Left ventricle myocardium inferior (tissue), 1 donor: ENCODE data around the gene ANGPT4. TPM values are rescaled to one million over a fixed set of nuclear protein-coding genes. Genes with fewer than 3 reads are reported as not detected.

Experiments used
- DNase-seq: peaks from one replicate; pipeline ENCODE4 v3.0.0-alpha.2; 2020
- H3K27ac ChIP-seq: fragments of 200-600 bp; replicated peaks from 2 replicates; pipeline ENCODE4 v1.8.0; 2021
- H3K27me3 ChIP-seq: fragments of 200-600 bp; 2 replicates; pipeline ENCODE4 v1.8.0; 2021; ENCODE audit warnings: low read depth
- H3K36me3 ChIP-seq: fragments of 200-600 bp; 2 replicates; pipeline ENCODE4 v1.8.0; 2021
- H3K4me1 ChIP-seq: fragments of 200-600 bp; 2 replicates; pipeline ENCODE4 v1.8.0; 2021
- H3K4me3 ChIP-seq: fragments of 200-600 bp; 2 replicates; pipeline ENCODE4 v1.8.0; 2021; ENCODE audit warnings: mild to moderate bottlenecking, moderate library complexity
- H3K9me3 ChIP-seq: fragments of 200-600 bp; replicated peaks from 2 replicates; pipeline ENCODE4 v1.8.0; 2021
- intact Hi-C: fragments of 100-400 bp; cut with micrococcal nuclease; formaldehyde crosslinking; loops from one replicate; pipeline ENCODE4 v1.11.0; 2022
- total RNA-seq: library from RNA; stranded (reverse); fragmentation: NEBNext Ultra II Directional; extraction: Animal tissue kit (Norgen Biotek cat#: 25700); gene quantifications from one replicate; pipeline ENCODE4 v1.2.1, GENCODE V29; 2021
- TF ChIP-seq, protein P1 (sequence below): fragments of 200-600 bp; IDR thresholded peaks from 2 replicates; pipeline ENCODE4 v1.8.0; 2021; ENCODE audit warnings: antibody characterized with exemption, mild to moderate bottlenecking, borderline replicate concordance
- donor health status: DM: no; HTN: yes; CAD: no; lungs with severe emphysema.

Gene ANGPT4
- total RNA-seq, 1 donor from 2014 or later = 0.05 TPM

DNA sequence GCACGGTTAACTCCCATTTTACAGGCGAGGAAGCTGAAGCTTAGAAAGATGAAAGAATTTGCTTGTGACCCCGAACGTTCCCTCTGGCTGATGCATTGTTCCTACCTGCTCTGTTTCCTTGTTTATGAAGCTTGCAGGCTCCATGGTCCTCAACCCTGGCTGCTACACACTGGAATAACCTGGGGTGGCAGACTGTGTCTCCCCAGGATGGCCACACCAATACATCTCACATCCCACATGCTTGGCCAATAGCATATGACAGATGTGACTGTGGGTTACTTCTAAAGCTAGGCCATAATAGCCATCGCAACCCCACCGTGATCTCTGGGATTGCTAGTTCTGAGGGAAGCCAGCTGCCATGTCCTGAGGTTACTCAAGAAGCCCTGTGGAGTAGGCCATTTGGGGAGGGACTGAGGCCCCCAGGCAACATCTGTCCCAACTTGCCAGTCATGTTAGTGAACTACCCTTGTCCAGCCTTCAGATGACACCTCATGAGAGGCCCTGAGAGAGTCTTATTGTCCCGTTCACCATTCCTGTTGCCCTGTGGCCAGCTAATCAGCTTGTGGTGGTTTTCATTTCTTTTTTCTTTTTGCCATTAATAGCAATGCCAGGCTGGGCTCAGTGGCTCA is 89.3 kb downstream of the ANGPT4 start:
- intact Hi-C loops = no loop called here
- no peaks in the 10 kb centered on the region for H3K27me3 ChIP-seq
- H3K4me3 ChIP-seq = no peak overlapping the region
- TF ChIP-seq, protein P1, sequence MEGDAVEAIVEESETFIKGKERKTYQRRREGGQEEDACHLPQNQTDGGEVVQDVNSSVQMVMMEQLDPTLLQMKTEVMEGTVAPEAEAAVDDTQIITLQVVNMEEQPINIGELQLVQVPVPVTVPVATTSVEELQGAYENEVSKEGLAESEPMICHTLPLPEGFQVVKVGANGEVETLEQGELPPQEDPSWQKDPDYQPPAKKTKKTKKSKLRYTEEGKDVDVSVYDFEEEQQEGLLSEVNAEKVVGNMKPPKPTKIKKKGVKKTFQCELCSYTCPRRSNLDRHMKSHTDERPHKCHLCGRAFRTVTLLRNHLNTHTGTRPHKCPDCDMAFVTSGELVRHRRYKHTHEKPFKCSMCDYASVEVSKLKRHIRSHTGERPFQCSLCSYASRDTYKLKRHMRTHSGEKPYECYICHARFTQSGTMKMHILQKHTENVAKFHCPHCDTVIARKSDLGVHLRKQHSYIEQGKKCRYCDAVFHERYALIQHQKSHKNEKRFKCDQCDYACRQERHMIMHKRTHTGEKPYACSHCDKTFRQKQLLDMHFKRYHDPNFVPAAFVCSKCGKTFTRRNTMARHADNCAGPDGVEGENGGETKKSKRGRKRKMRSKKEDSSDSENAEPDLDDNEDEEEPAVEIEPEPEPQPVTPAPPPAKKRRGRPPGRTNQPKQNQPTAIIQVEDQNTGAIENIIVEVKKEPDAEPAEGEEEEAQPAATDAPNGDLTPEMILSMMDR = no peak
- H3K9me3 ChIP-seq = no peaks in the 10 kb centered on the region
- no peak for DNase-seq
- no peak overlapping the region for H3K27ac ChIP-seq
- peaks cover 9% of the 10 kb centered on the region for H3K4me1 ChIP-seq
- no peaks in the 10 kb centered on the region for H3K36me3 ChIP-seq

DNA sequence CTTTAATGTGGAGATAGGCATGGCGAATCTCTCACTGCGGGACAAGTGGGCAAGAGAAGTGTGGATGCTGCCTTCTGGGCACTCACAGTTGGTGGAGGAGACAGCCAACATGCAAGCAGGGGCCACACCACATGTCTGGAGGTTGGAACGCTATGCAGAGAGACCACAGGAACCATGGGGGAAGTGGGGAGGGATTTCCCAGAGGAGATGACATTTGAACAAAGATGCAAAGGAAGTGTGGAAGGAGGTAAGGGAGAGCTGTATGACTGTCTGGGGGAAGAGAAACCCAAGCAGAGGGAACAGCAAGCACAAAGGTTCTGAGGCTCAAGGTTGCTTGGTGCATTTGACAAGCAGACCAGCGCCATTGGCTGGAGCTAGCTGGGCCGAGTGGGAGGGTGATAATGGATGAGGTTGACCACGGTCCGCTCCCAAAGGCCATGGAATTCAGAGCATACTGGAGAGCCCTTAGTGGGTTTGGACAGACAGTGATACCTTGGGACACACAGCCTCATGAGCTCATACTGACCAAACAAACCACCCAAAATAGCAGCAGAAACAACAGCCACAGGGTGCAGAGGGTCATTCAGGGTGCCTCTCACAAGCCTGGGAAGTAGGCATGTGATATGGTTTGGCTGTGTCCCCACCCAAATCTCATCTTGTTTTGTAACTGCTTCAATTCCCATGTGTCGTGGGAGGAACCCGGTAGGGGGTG is 90.3 kb downstream of the ANGPT4 start:
- peaks cover 19% of the 10 kb centered on the region for H3K4me1 ChIP-seq
- H3K4me3 ChIP-seq = no peak overlapping the region
- no peaks in the 10 kb centered on the region for H3K36me3 ChIP-seq
- H3K27me3 ChIP-seq = no peaks in the 10 kb centered on the region
- H3K27ac ChIP-seq = no peak overlapping the region
- no peak for DNase-seq
- intact Hi-C loops = no loop called here
- no peaks in the 10 kb centered on the region for H3K9me3 ChIP-seq
- TF ChIP-seq, protein P1 = no peak

DNA sequence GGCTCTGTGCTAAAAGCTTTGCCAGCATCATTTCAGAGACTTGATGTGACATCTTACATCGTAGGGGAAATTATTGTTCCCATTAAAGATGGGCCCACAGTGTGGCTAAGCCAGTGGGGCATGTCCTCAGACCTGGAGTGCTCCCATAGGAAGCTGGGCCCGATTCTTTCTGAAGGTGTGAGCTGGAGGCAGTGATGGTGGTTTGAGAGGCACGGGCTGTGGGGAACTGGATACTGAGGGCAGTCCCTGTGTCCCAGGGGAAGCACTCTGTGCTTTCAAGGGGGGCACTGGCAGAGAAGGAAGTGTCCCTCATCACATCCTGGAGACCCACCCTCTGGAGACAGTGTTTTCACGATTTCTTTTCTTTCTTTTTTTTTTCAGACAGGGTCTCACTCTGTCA is 91.2 kb downstream of the ANGPT4 start:
- no peak for DNase-seq
- Histone ChIP-seq H3K4me3 (no peak overlapping the region), H3K27ac (no peak overlapping the region), H3K4me1 (peaks cover 23% of the 10 kb centered on the region), H3K27me3 (no peaks in the 10 kb centered on the region), H3K9me3 (no peaks in the 10 kb centered on the region), H3K36me3 (no peaks in the 10 kb centered on the region)
- TF ChIP-seq, protein P1 = no peak
- intact Hi-C loops = no loop called here

DNA sequence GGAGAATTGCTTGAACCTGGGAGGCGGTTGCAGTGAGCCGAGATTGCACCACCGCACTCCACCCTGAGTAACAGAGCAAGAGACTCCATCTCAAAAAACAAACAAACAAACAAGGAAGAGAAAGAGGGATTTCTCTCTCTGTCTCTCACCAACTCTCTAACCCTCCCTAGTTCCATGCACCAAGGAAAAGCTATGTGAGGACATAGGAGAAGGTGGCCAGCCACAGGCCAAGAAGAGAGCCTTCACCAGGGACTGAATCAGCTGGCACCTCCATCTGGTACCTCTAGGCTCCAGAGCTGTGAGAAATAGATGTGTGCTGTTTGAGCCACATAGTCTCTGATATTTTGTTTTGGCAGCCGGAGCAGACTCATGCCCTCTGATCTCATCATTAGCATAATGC is 91.6 kb downstream of the ANGPT4 start:
- no peaks in the 10 kb centered on the region for H3K27me3 ChIP-seq
- H3K4me1 ChIP-seq = peaks cover 23% of the 10 kb centered on the region
- intact Hi-C loops = no loop called here
- no peak for DNase-seq
- no peak overlapping the region for H3K4me3 ChIP-seq
- TF ChIP-seq, protein P1 = no peak
- no peaks in the 10 kb centered on the region for H3K9me3 ChIP-seq
- H3K36me3 ChIP-seq = no peaks in the 10 kb centered on the region
- no peak overlapping the region for H3K27ac ChIP-seq

DNA sequence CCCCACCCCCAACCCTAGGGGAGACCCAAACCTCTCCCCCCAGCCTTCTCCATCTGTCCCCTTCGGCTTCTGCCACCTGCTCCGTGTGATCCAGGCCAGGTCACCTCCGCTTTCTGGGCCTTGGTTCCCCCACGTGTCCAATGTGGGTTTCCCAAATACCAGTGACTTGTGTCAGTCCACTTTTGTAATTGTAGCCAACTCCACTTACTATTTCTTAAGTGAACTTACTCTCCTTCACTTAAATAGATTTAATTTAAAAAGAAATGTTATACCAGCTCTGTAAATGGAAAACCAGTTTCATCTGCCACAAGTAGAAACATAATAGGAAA is 92.6 kb downstream of the ANGPT4 start:
- intact Hi-C loops = no loop called here
- TF ChIP-seq, protein P1 = no peak
- Histone ChIP-seq H3K9me3 (no peaks in the 10 kb centered on the region), H3K27ac (no peak overlapping the region), H3K4me3 (no peak overlapping the region), H3K4me1 (peaks cover 23% of the 10 kb centered on the region), H3K36me3 (no peaks in the 10 kb centered on the region), H3K27me3 (no peaks in the 10 kb centered on the region)
- no peak for DNase-seq
